Astrocyte (in vitro differentiated cells and primary cell): ENCODE measurements around the gene STK32B. TPM values are rescaled to one million over a fixed set of nuclear protein-coding genes. Genes with fewer than 3 reads are reported as not detected.

ENCODE experiments used
- DNase-seq: peaks from one replicate; pipeline ENCODE4 v3.0.0-alpha.2; 2010; ENCODE audit warnings: low read depth
- FAIRE-seq: peaks from 2 replicates; lab custom pipeline; 2011; peaks lifted over from hg19 to GRCh38; lab: Jason Lieb, UNC
- H2AFZ ChIP-seq: 2 replicates; pipeline ENCODE4 v1.6.0; 2012; ENCODE audit warnings: low read depth, low read length, inconsistent platforms
- H3K27ac ChIP-seq: 2 replicates; pipeline ENCODE4 v1.5.1; 2011; ENCODE audit warnings: low read depth, low read length, inconsistent platforms
- H3K27me3 ChIP-seq: 2 replicates; pipeline ENCODE4 v1.6.0; 2011; ENCODE audit warnings: low read length, inconsistent platforms; ENCODE audit not compliant: insufficient read depth
- H3K36me3 ChIP-seq: 2 replicates; pipeline ENCODE4 v1.5.1; 2011; ENCODE audit warnings: low read length, inconsistent platforms; ENCODE audit not compliant: insufficient read depth
- H3K4me1 ChIP-seq: 2 replicates; pipeline ENCODE4 v1.5.1; 2011; ENCODE audit warnings: low read length, inconsistent platforms; ENCODE audit not compliant: insufficient read depth
- H3K4me2 ChIP-seq: 2 replicates; pipeline ENCODE4 v1.6.0; 2012; ENCODE audit warnings: low read length, inconsistent platforms
- H3K4me3 ChIP-seq: 2 replicates; pipeline ENCODE4 v1.5.1; 2011; ENCODE audit warnings: low read depth, mild to moderate bottlenecking, low read length, inconsistent platforms; ENCODE audit not compliant: insufficient read depth
- H3K79me2 ChIP-seq: 2 replicates; pipeline ENCODE4 v1.6.0; 2012; ENCODE audit warnings: mild to moderate bottlenecking, low read length, inconsistent platforms; ENCODE audit not compliant: insufficient read depth
- H3K9ac ChIP-seq: 2 replicates; pipeline ENCODE4 v1.6.0; 2012; ENCODE audit warnings: mild to moderate bottlenecking, low read length, inconsistent platforms
- H3K9me3 ChIP-seq: 2 replicates; pipeline ENCODE4 v1.5.1; 2012; ENCODE audit warnings: low read depth, mild to moderate bottlenecking, low read length, inconsistent platforms; ENCODE audit not compliant: insufficient read depth
- H4K20me1 ChIP-seq: 2 replicates; pipeline ENCODE4 v1.6.0; 2012; ENCODE audit warnings: low read length, inconsistent platforms; ENCODE audit not compliant: insufficient read depth
- H3K27ac Mint-ChIP-seq: one replicate; pipeline ENCODE4 v1.8.0; 2021; ENCODE audit warnings: mild to moderate bottlenecking, mixed read lengths; ENCODE audit not compliant: unreplicated experiment
- H3K27me3 Mint-ChIP-seq: one replicate; pipeline ENCODE4 v1.8.0; 2021; ENCODE audit warnings: low read depth, mixed read lengths; ENCODE audit not compliant: unreplicated experiment
- H3K36me3 Mint-ChIP-seq: one replicate; pipeline ENCODE4 v1.8.0; 2021; ENCODE audit warnings: low read depth, mixed read lengths; ENCODE audit not compliant: unreplicated experiment
- H3K4me1 Mint-ChIP-seq: one replicate; pipeline ENCODE4 v1.8.0; 2021; ENCODE audit warnings: low read depth, mixed read lengths; ENCODE audit not compliant: unreplicated experiment
- H3K4me3 Mint-ChIP-seq: one replicate; pipeline ENCODE4 v1.8.0; 2021; ENCODE audit warnings: mild to moderate bottlenecking, moderate library complexity, mixed read lengths; ENCODE audit not compliant: unreplicated experiment
- H3K9me3 Mint-ChIP-seq: one replicate; pipeline ENCODE4 v1.8.0; 2021; ENCODE audit warnings: mild to moderate bottlenecking, mixed read lengths; ENCODE audit not compliant: unreplicated experiment
- CTCF ChIP-seq: IDR thresholded peaks from 2 replicates; pipeline ENCODE4 v1.5.1; 2011; ENCODE audit warnings: low read depth, mild to moderate bottlenecking, inconsistent platforms, low read length, moderate library complexity; ENCODE audit not compliant: insufficient read depth
- EZH2 ChIP-seq: IDR thresholded peaks from 2 replicates; pipeline ENCODE4 v1.6.1; 2012; ENCODE audit warnings: mild to moderate bottlenecking, low read length, inconsistent platforms; ENCODE audit not compliant: insufficient read depth
- total RNA-seq: library from RNA; stranded (reverse); gene quantifications from 2 replicates; pipeline ENCODE4 v1.2.1, GENCODE V29; 2021

STK32B gene
- total RNA-seq, 1 donor from 2014 or later, result 2.9 TPM

DNA sequence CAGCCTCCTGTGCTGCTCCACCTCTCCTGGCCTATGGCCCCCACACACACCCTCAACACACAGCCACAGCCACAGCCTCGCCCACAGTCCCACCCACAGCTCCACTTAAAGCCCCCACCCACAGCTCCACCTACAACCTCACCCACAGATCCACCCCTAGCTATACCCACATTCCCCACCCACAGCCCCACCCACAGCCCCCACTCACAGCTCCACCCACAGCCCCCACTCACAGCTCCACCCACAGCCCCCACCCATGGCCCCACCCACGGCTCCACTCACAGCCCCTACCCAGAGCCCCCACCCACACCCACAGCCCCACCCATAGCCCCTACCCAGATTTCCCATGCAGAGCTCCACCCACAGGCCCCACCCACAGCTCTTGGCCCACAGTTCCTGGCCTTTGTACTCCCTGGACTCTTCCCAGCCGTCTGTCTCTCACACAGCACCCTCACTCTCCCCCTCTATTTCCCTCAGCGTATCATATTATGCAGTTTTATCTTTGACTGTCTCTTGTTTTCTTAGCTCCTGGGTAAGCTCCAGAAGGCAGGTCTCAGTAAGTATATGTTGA, 334.5 kb downstream of the STK32B start:
- H3K27ac Mint-ChIP-seq, result no peak overlapping the region

DNA sequence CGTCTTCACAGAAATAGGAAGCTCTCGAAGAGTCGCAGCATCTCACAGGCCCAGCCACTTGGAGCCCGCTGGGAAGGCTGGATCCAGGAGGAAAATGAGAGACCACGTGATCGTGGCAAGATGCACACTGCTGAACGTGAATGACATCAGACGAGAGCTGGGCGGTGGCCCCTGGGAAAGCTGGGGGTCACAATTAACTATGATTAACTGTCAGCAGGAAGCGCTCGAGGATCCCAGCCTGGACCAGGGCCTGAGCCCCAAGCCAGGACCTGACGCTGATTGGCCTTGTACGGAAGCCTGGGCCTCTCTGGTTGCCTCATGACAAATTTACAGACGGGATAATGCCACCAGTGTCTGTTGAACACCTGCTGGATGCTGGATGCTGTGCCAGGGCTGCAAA, 335.6 kb downstream of the STK32B start:
- H3K4me1 Mint-ChIP-seq, result peaks cover 4% of the 10 kb centered on the region
- peaks cover 5% of the 10 kb centered on the region for H3K36me3 Mint-ChIP-seq
- Histone ChIP-seq H3K4me1 (peaks cover 12% of the 10 kb centered on the region), H3K4me3 (no peak overlapping the region), H3K9me3 (no peaks in the 10 kb centered on the region), H3K79me2 (no peaks in the 10 kb centered on the region), H3K36me3 (no peaks in the 10 kb centered on the region), H4K20me1 (no peaks in the 10 kb centered on the region), H2AFZ (no peak overlapping the region), H3K4me2 (no peak overlapping the region), H3K27me3 (no peaks in the 10 kb centered on the region), H3K9ac (no peak overlapping the region), H3K27ac (no peak overlapping the region)
- peaks cover 15% of the 10 kb centered on the region for H3K27me3 Mint-ChIP-seq
- FAIRE-seq (no peak), DNase-seq (no peak)
- peaks cover 10% of the 10 kb centered on the region for H3K9me3 Mint-ChIP-seq
- no peak overlapping the region for H3K27ac Mint-ChIP-seq
- no peak overlapping the region for H3K4me3 Mint-ChIP-seq
- TF ChIP-seq EZH2 (no peak), CTCF (no peak)

More for the DNA sequence above, 334.5 kb downstream of the STK32B start:
- no peaks in the 10 kb centered on the region for H3K79me2 ChIP-seq
- H3K9ac ChIP-seq, result no peak overlapping the region
- H3K4me2 ChIP-seq, result no peak overlapping the region
- TF ChIP-seq CTCF (no peak), EZH2 (no peak)
- H4K20me1 ChIP-seq, result no peaks in the 10 kb centered on the region
- no peaks in the 10 kb centered on the region for H3K27me3 ChIP-seq
- no peak for DNase-seq
- no peak overlapping the region for H3K4me3 ChIP-seq
- FAIRE-seq, result no peak
- no peaks in the 10 kb centered on the region for H3K9me3 ChIP-seq
- peaks cover 18% of the 10 kb centered on the region for H3K4me1 ChIP-seq
- no peaks in the 10 kb centered on the region for H3K36me3 ChIP-seq
- no peak overlapping the region for H3K27ac ChIP-seq
- Mint-ChIP-seq H3K4me3 (no peak overlapping the region), H3K9me3 (peaks cover 8% of the 10 kb centered on the region), H3K36me3 (peaks cover 5% of the 10 kb centered on the region), H3K27me3 (peaks cover 16% of the 10 kb centered on the region), H3K4me1 (peaks cover 4% of the 10 kb centered on the region)
- H2AFZ ChIP-seq, result no peak overlapping the region

GRCh38 chr4:5387457-5387856, 336.2 kb downstream of the STK32B start:
- TF ChIP-seq CTCF, result no peak
- TF ChIP-seq EZH2, result no peak
- Histone ChIP-seq H3K4me1 (peaks cover 6% of the 10 kb centered on the region), H3K79me2 (no peaks in the 10 kb centered on the region), H3K27me3 (no peaks in the 10 kb centered on the region), H3K27ac (no peak overlapping the region), H3K9me3 (no peaks in the 10 kb centered on the region), H4K20me1 (no peaks in the 10 kb centered on the region), H3K4me3 (no peak overlapping the region), H3K36me3 (no peaks in the 10 kb centered on the region), H2AFZ (no peak overlapping the region), H3K4me2 (no peak overlapping the region), H3K9ac (no peak overlapping the region)
- DNase-seq (no peak), FAIRE-seq (no peak)
- H3K9me3 Mint-ChIP-seq, result peaks cover 10% of the 10 kb centered on the region
- H3K4me1 Mint-ChIP-seq, result no peaks in the 10 kb centered on the region
- H3K36me3 Mint-ChIP-seq, result peaks cover 5% of the 10 kb centered on the region
- H3K27ac Mint-ChIP-seq, result no peak overlapping the region
- no peak overlapping the region for H3K4me3 Mint-ChIP-seq
- peaks cover 13% of the 10 kb centered on the region for H3K27me3 Mint-ChIP-seq
